ENCODE data around the gene KLHL24.
"Not testable (repeated sequence)": the region's sequence is repeated elsewhere in the genome, so short reads cannot be mapped to it uniquely, and the experiment has no call there.

KLHL24 gene

DNA sequence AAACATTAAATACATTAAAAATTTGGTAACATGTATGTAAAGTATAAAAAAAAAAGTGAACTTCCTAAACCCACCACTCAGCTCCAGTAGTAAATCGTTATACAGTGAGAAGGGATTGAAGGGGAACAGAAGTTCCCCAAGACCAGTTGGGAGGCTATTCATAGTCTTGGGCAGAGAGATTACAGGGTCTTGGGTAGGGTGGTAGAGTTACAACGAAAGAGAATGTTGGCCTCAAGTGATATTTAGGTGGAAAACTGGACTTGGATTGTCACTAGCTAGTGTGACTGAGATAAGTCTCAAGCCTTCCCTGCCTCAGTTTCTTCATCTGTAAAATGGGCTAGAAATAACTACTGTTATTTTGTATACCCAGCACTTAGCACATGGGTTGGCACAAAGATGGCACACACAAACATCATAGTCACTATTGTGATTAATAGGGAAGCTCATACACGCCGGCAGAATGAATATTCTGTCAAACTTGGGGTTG lies 61.7 kb downstream of the KLHL24 start:
- no peak for DNase-seq (ENCODE audit: low spot score)

DNA sequence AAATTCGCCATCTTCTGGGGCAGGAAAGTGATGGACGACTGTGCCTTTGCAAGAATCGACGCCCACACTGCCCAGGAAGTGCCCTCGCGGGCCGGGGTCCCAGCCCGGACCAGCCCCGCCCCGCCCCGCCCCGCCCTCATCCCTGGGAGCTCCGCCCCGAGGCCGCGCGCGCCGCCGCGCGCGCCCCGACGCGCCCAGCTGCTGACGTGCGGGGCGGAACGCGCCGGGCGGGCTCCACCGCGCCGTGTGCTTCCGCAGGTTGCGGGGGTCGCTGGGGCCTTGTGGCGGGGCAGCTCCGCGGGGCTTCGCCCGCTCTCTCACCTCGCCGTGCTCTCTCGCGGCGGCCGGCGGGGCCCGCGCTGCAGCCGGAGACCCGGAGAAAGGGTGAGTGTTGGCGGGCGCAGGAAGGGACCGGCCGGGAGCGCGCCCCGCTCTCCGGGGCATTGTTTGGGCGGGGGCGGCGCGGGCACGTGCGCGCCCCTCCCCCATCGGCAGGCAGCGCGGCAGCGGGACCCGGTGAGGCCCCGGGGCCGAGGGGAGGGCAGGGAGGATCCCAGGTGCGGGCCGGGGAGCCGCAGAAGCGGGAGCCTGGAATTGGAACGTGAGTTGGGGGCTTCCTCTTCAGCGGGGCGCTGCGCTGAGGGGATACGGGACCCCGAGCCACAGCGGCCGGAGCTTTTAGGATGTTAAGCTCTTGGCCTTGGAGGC lies 62.3 kb downstream of the KLHL24 start, which contains the start of gene YEATS2:
Gene YEATS2, plus strand, starts transcription at position 188 of the 708 bp plus-strand sequence. CDS start 17,366 bp downstream, outside the sequence.
- peak; percentile 55 for DNase-seq (ENCODE audit: low spot score)

DNA sequence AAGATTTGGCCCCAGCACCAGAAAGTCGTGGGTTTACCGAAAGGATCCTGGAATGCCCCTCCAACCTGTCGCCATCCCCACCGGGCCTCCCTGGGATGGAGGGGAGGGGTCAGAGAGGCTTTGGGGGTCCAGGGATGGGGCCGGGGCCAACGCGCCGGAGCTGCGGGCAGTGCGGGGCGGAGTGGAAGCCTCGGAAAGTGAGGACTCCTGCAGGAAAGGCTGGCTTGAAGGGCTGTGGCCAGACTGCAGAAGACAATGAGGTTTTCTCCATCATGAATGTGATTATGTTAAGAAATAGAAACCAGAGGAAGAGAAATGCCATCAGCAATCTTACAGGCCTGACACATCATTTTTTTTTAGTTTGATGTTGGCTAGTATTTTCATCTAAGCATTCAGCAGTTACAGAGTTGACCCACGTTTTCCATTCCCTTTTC lies 62.9 kb downstream of the KLHL24 start:
- DNase-seq (ENCODE audit: low spot score), result no peak

DNA sequence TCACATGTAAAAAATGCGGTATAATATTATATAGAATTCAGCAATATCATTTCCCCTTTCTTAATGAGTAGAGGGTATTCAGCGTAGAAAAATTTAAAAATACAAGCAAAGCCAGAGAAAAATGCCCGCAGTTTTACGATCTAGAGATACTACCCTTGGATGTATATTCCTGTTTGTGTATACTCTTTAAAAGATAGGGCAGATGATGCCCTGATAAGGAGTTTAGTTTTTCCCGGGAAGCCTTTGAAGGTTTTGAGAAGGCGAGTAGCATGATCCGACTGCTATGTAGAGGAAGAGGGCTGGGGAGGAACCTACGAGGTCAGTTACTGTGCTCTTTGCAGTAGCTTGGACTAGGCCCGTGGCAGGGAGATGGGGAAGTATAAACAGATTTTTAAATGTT lies 63.3 kb downstream of the KLHL24 start:
- no peak for DNase-seq (ENCODE audit: low spot score)

DNA sequence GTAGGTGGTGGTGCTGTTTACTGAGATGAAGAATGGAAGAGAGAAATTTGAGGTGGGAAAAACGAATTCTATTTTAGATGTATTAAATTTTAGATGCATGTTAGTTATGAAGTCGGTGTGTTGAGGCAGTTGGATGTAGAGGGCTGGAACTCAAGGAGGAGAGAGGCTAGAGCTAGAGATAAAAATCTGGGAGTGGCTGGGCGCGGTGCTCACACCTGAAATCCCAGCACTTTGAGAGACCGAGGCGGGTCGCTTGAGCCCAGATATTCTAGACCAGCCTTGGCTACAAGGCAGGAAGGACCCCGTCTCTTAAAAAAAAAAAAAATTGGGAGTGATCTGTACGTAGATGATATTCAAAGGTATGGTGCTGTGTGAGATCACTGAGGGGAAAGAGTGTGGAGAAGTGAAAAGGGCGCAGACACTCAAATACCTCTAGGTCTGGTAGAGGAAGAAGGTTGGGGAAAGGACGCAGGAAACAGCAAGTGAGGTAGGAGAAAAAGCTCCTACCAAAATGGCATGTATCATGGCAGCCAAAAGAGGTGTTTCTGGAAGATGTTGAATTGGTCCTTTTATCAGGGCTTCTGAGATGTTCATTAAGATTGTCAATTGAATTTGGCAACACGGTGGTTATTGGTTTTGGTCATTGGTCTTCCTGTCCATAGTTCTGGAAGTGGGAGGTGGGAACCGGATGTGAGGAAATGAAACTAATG lies 64.0 kb downstream of the KLHL24 start:
- DNase-seq (ENCODE audit: low spot score), result no peak

DNA sequence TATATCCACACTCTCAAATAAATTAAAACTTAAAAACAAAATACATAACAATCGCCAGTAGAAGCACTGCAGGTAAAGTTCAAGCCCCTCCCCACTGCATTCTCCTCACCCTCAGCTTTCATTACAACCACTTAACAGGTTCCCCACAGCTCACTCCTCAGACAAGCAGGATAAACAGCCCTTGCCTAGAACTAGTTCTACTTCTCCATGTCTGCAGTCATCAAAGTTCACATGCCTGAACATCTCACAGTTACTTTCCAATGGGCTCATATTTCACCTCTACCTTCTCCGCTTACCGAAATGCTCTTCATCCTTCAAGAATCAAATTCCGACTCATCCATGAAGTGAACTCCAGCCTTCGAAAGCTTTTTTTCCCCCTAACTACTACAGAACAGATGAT lies 66.3 kb downstream of the KLHL24 start:
- DNase-seq (ENCODE audit: low spot score), result no peak

DNA sequence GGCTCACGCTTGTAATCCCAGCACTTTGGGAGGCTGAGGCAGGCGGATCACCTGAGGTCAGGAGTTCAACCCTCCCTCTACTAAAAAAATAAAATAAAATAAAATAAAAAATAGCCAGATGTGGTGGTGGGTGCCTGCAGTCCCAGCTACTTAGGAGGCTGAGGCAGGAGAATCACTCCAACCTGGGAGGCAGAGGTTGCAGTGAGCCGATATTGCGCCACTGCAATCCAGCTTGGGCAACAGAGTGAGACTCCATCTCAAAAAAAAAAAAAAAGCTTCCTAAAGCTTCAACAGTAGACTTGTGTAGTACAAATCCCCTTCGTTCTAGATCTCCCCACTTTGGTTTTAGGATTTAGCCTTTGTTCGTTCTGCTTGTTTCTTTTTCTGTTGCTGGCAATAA lies 68.5 kb downstream of the KLHL24 start:
- DNase-seq (ENCODE audit: low spot score), result not testable (repeated sequence)

DNA sequence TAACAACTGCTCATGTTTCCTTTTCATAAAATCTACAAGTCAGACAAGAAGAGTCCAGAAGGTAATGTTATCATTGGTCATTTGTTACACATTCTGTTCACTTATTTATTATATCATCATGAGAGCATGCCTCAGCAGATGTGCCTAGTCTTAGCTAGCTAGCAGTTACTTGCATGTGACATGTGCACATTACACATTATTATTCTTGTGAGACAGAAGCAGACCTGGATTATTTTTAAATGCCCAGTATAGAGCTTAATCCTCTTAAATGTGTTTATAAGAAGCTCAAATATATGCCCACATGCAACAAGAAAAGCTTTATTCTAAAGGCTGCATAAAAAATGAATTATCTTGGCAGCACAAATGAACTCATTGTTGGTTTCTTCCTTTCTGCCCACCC lies 74.8 kb downstream of the KLHL24 start:
- no peak for DNase-seq (ENCODE audit: low spot score)

DNA sequence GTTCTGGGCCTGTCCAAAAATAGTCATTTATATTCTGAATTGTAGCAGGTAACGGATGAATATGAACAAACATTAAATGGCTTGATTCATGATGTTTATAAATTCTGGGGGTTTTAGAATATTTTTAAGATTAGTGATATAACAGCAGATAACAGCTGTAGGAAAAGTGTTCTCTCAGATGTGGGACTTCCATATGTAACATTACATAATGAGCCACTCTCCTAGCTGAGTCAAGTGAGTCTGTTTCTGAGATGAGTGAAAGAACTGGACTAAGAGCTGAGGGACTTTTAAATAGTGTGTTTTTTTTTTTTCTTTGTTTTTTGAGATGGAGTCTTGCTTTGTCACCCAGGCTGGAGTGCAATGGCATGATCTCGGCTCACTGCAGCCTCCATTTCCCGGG lies 76.1 kb downstream of the KLHL24 start:
- DNase-seq (ENCODE audit: low spot score), result no peak

DNA sequence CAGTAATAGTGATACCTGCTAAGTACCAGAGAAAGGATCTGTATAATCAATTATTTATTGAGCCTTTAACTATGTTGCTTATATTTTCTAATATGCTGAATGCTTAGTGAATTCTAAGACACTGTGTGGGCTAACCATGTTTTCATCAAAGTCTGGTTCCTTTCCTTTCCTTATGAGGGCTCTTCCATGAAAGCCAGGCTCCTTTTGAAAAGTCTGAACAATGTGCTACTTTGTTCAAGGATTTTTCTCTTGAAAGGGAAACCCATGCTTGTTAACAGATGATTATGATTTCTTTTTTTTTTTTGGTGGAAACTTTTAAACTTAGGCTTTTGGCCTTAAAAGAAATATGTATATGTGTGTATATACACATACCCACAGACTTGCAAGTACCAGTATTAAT lies 79.2 kb downstream of the KLHL24 start:
- no peak for DNase-seq (ENCODE audit: low spot score)

DNA sequence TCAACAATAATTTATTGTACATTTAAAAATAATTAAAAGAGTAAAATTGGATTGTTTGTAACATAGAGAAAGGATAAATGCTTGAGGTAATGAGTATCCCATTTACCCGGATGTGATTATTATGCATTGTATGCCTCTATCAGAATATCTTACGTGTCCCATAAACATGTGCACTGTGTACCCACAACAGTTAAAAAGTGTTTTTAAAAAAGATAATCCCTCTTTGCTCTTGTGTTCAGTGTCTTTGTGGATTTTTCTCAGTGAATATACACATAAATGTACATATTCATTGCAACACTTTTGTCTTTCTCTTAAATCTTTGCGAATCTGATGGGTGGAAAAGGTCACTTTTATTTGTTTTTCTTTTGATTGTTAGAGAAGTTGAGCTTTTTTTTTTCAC lies 82.6 kb downstream of the KLHL24 start:
- DNase-seq (ENCODE audit: low spot score), result no peak

DNA sequence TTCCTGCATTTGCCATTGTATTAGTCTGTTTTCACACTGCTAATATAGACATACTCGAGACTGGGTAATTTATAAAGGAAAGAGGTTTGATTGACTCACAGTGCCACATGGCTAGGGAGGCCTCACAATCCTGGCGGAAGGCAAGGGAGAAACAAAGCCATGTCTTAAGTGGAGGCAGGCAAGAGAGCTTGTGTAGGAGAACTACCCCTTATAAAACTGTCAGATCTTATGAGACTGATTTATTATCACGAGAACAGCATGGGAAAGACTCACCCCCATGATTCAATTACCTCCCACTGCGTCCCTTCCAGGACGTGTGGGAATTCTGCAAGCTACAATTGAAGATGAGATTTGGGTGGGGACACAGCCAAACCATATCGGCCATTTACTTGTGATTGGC lies 90.0 kb downstream of the KLHL24 start:
- DNase-seq (ENCODE audit: low spot score), result no peak

DNA sequence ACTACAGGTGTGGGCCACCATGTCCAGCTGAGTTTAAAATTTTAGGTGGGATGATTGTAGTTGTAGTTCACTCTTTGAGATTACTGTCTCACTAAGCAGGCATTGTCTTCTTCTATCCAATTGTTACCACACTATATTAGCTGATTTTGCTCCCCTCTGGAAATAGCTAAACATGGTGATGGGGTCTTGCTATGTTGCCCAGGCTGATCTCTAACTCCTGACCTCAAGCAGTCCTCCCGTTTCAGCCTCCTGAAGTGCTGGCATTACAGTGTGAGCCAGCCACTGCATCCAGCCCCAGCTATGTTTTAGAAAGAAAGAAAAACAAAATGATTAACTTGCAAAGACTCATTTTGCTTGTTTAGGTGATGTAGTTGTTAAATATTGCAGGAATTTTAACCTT lies 92.8 kb downstream of the KLHL24 start:
- DNase-seq (ENCODE audit: low spot score), result no peak

DNA sequence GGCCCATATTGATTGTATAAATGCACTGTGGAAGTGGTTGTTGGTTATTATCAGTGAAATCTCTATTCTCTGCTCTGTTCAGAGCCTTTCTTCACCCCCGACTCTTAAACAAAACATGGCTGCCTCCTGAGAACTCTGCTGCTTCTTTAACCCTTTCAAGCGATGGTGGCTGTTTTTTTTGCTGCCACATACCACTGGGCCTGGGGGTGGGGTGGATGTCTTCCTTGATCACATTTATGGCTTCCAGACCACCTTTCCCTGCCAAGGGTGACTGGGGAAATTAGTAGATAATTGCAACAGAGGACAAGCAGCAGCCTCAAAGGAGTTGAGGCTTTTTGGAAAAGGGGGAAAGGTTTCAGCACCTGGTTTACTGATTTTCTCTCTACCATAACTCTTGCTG lies 94.9 kb downstream of the KLHL24 start:
- DNase-seq (ENCODE audit: low spot score), result no peak

DNA sequence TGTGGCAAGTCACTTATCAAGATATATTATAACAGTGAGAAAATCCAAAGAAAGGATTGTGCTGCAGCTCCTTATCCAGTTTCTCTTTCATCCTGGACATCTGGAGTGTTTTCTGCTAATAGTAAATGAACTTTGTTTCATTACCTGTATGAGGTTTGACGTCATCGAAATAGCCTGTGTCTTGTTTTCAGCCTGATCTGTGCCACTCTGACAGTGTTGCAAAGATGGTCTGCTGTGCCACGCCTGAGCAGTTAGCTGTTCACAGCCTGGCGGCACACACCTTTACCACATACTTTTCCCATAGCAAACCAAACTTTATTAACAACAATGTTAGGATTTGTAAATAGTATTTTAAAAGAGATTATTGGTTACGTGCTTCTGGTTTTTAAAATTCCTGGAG lies 96.2 kb downstream of the KLHL24 start:
- no peak for DNase-seq (ENCODE audit: low spot score)

DNA sequence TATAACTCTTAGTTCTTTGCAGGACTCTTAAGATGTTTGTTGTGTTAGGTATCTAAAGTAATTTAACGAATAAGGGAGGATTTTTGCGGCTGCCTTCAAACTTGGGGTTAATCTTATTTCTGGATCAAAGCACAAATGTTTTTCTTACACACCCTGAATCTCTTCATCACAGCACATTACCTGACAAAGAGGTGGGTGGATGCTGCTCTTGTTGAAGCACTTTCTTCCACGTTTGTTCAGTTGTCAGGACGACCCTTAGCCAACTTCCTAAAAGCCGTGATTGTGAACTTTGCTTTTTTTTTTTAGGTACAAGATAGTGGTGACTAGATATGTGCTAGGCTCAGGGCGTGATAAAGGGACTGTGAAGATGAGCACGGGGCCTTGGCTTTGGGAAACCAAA lies 98.1 kb downstream of the KLHL24 start:
- DNase-seq (ENCODE audit: low spot score), result no peak

Data from hematopoietic multipotent progenitor cell treated with erythropoietin and hydrocortisone succinate and interleukin-3 and kit ligand, for 15 days (in vitro differentiated cells).